ENCODE measurements around the gene FURIN.

The FURIN gene

GRCh38 chr15:90828111-90828510 is 40.3 kb upstream of the FURIN start:
- ATAC-seq, result no peak
- no peak for TF ChIP-seq PPARA (CRISPR knock-in tag; IDR thresholded peaks at IDR 0.05; ENCODE audit: borderline replicate concordance)
- TF ChIP-seq TCF4 (CRISPR knock-in tag; IDR thresholded peaks at IDR 0.05; ENCODE audit: borderline replicate concordance), result no peak
- TF ChIP-seq ISL1 (CRISPR knock-in tag; IDR thresholded peaks at IDR 0.05), result no peak
- TF ChIP-seq TSHZ2 (CRISPR knock-in tag; IDR thresholded peaks at IDR 0.05), result no peak
- no peak for TF ChIP-seq OSR1 (CRISPR knock-in tag; IDR thresholded peaks at IDR 0.05)
- no peak for TF ChIP-seq ZNF565 (CRISPR knock-in tag; conservative IDR thresholded peaks at IDR 0.05; ENCODE audit: low read depth)
- TF ChIP-seq, protein P1, sequence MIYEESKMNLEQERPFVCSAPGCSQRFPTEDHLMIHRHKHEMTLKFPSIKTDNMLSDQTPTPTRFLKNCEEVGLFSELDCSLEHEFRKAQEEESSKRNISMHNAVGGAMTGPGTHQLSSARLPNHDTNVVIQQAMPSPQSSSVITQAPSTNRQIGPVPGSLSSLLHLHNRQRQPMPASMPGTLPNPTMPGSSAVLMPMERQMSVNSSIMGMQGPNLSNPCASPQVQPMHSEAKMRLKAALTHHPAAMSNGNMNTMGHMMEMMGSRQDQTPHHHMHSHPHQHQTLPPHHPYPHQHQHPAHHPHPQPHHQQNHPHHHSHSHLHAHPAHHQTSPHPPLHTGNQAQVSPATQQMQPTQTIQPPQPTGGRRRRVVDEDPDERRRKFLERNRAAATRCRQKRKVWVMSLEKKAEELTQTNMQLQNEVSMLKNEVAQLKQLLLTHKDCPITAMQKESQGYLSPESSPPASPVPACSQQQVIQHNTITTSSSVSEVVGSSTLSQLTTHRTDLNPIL (CRISPR knock-in tag; IDR thresholded peaks at IDR 0.05; ENCODE audit: low read depth), result no peak
- TF ChIP-seq ESRRG (CRISPR knock-in tag; IDR thresholded peaks at IDR 0.05), result no peak
- TF ChIP-seq TOX (CRISPR knock-in tag; IDR thresholded peaks at IDR 0.05; ENCODE audit: borderline replicate concordance), result no peak
- no peak for TF ChIP-seq PATZ1 (CRISPR knock-in tag; IDR thresholded peaks at IDR 0.05; ENCODE audit: borderline replicate concordance)
- TF ChIP-seq ZFP30 (CRISPR knock-in tag; IDR thresholded peaks at IDR 0.05), result no peak
- TF ChIP-seq, protein P2, sequence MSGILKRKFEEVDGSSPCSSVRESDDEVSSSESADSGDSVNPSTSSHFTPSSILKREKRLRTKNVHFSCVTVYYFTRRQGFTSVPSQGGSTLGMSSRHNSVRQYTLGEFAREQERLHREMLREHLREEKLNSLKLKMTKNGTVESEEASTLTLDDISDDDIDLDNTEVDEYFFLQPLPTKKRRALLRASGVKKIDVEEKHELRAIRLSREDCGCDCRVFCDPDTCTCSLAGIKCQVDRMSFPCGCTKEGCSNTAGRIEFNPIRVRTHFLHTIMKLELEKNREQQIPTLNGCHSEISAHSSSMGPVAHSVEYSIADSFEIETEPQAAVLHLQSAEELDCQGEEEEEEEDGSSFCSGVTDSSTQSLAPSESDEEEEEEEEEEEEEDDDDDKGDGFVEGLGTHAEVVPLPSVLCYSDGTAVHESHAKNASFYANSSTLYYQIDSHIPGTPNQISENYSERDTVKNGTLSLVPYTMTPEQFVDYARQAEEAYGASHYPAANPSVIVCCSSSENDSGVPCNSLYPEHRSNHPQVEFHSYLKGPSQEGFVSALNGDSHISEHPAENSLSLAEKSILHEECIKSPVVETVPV (CRISPR knock-in tag; IDR thresholded peaks at IDR 0.05), result no peak
- TF ChIP-seq, protein P3, sequence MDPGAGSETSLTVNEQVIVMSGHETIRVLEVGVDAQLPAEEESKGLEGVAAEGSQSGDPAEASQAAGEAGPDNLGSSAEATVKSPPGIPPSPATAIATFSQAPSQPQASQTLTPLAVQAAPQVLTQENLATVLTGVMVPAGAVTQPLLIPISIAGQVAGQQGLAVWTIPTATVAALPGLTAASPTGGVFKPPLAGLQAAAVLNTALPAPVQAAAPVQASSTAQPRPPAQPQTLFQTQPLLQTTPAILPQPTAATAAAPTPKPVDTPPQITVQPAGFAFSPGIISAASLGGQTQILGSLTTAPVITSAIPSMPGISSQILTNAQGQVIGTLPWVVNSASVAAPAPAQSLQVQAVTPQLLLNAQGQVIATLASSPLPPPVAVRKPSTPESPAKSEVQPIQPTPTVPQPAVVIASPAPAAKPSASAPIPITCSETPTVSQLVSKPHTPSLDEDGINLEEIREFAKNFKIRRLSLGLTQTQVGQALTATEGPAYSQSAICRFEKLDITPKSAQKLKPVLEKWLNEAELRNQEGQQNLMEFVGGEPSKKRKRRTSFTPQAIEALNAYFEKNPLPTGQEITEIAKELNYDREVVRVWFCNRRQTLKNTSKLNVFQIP (CRISPR knock-in tag; IDR thresholded peaks at IDR 0.05; ENCODE audit: borderline replicate concordance, low read depth), result no peak
- no peak for TF ChIP-seq BACH2 (CRISPR knock-in tag; IDR thresholded peaks at IDR 0.05; ENCODE audit: borderline replicate concordance)
- TF ChIP-seq ZNF70 (CRISPR knock-in tag; IDR thresholded peaks at IDR 0.05), result no peak

DNA sequence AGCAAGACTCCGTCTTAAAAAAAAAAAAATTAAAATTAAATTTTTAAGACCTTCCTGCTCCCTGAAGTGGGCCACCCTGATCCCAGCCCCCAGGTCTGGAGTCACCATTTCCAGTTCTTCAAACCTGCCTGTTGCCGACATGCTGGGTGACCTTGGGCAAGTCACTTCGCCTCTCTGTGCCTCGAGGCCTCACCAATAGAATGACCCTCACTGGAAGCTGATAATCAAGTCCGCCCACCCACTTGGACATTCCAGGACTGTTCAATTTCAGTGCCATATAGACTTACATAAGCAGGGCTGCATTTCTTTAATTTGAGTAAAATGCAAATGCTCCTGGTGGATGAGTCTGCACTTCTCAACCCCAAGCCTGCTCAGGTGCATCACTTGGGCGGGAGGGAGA is 39.3 kb upstream of the FURIN start:
- no peak for ATAC-seq
- no peak for TF ChIP-seq RARB (CRISPR knock-in tag; IDR thresholded peaks at IDR 0.05)
- TF ChIP-seq ZC3H10 (CRISPR knock-in tag; IDR thresholded peaks at IDR 0.05), result no peak
- no peak for TF ChIP-seq ESRRG (CRISPR knock-in tag; IDR thresholded peaks at IDR 0.05)
- no peak for TF ChIP-seq PATZ1 (CRISPR knock-in tag; IDR thresholded peaks at IDR 0.05; ENCODE audit: borderline replicate concordance)
- TF ChIP-seq, protein P3 (CRISPR knock-in tag; IDR thresholded peaks at IDR 0.05; ENCODE audit: borderline replicate concordance, low read depth), result no peak
- no peak for TF ChIP-seq TOX (CRISPR knock-in tag; IDR thresholded peaks at IDR 0.05; ENCODE audit: borderline replicate concordance)
- no peak for TF ChIP-seq OSR1 (CRISPR knock-in tag; IDR thresholded peaks at IDR 0.05)
- TF ChIP-seq, protein P1 (CRISPR knock-in tag; IDR thresholded peaks at IDR 0.05; ENCODE audit: low read depth), result no peak
- TF ChIP-seq GLIS3 (CRISPR knock-in tag; IDR thresholded peaks at IDR 0.05), result no peak
- TF ChIP-seq ZNF8 (CRISPR knock-in tag; IDR thresholded peaks at IDR 0.05), result no peak
- TF ChIP-seq SNAI2 (CRISPR knock-in tag; IDR thresholded peaks at IDR 0.05), result no peak
- no peak for TF ChIP-seq TCF4 (CRISPR knock-in tag; IDR thresholded peaks at IDR 0.05; ENCODE audit: borderline replicate concordance)
- TF ChIP-seq, protein P2 (CRISPR knock-in tag; IDR thresholded peaks at IDR 0.05), result no peak
- no peak for TF ChIP-seq ZFP30 (CRISPR knock-in tag; IDR thresholded peaks at IDR 0.05)
- no peak for TF ChIP-seq ISL1 (CRISPR knock-in tag; IDR thresholded peaks at IDR 0.05)

Data from SK-N-SH treated with all-trans-retinoic acid at 6 μM for 48 hours (cell line).